ENCODE results near the gene UCP1. TPM values are rescaled to one million over a fixed set of nuclear protein-coding genes. Genes with fewer than 3 reads are reported as not detected.
A peak's percentile ranks its signal among the peaks of the same experiment; 100 is the strongest.

UCP1 gene
- total RNA-seq, 1 donor from 2014 or later = not detected

- peaks cover 15% of the 10 kb centered on the region for H3K36me3 Mint-ChIP-seq (ENCODE audit: unreplicated experiment)
- H3K9me3 Mint-ChIP-seq (ENCODE audit: unreplicated experiment) = no peaks in the 10 kb centered on the region
- H3K4me3 Mint-ChIP-seq (ENCODE audit: unreplicated experiment) = no peak overlapping the region
- no peak overlapping the region for H3K27ac Mint-ChIP-seq (ENCODE audit: unreplicated experiment)
- H3K4me1 Mint-ChIP-seq (ENCODE audit: unreplicated experiment) = no peaks in the 10 kb centered on the region
- H3K27me3 Mint-ChIP-seq (ENCODE audit: unreplicated experiment) = peaks cover 13% of the 10 kb centered on the region
- TF ChIP-seq, protein P1, sequence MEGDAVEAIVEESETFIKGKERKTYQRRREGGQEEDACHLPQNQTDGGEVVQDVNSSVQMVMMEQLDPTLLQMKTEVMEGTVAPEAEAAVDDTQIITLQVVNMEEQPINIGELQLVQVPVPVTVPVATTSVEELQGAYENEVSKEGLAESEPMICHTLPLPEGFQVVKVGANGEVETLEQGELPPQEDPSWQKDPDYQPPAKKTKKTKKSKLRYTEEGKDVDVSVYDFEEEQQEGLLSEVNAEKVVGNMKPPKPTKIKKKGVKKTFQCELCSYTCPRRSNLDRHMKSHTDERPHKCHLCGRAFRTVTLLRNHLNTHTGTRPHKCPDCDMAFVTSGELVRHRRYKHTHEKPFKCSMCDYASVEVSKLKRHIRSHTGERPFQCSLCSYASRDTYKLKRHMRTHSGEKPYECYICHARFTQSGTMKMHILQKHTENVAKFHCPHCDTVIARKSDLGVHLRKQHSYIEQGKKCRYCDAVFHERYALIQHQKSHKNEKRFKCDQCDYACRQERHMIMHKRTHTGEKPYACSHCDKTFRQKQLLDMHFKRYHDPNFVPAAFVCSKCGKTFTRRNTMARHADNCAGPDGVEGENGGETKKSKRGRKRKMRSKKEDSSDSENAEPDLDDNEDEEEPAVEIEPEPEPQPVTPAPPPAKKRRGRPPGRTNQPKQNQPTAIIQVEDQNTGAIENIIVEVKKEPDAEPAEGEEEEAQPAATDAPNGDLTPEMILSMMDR (IDR thresholded peaks at IDR 0.05) = no peak
- no peak for DNase-seq (ENCODE audit: extremely low spot score, unreplicated experiment)
Measured at GRCh38 chr4:140556372-140557085, 12.2 kb downstream of the UCP1 start.

- H3K27ac Mint-ChIP-seq (ENCODE audit: unreplicated experiment) = no peak overlapping the region
- H3K9me3 Mint-ChIP-seq (ENCODE audit: unreplicated experiment) = peaks cover 2% of the 10 kb centered on the region
- DNase-seq (ENCODE audit: extremely low spot score, unreplicated experiment) = no peak
- no peak overlapping the region for H3K4me3 Mint-ChIP-seq (ENCODE audit: unreplicated experiment)
- TF ChIP-seq, protein P1 (IDR thresholded peaks at IDR 0.05) = no peak
- H3K36me3 Mint-ChIP-seq (ENCODE audit: unreplicated experiment) = peaks cover 20% of the 10 kb centered on the region
- H3K4me1 Mint-ChIP-seq (ENCODE audit: unreplicated experiment) = no peaks in the 10 kb centered on the region
- H3K27me3 Mint-ChIP-seq (ENCODE audit: unreplicated experiment) = no peaks in the 10 kb centered on the region
Measured at GRCh38 chr4:140533951-140534480, 34.7 kb downstream of the UCP1 start.

- DNase-seq (ENCODE audit: extremely low spot score, unreplicated experiment) = no peak
- H3K9me3 Mint-ChIP-seq (ENCODE audit: unreplicated experiment) = peaks cover 2% of the 10 kb centered on the region
- H3K4me1 Mint-ChIP-seq (ENCODE audit: unreplicated experiment) = peaks cover 10% of the 10 kb centered on the region
Measured at GRCh38 chr4:140529434-140529833, 39.3 kb downstream of the UCP1 start.

GRCh38 chr4:140523857-140524742 is 44.7 kb downstream of the UCP1 start, which contains the start of gene ELMOD2:
TSS of gene ELMOD2 (plus strand) at chr4:140524168. CDS start at chr4:140525429, 1,261 bp downstream.
- Mint-ChIP-seq H3K27ac (ENCODE audit: unreplicated experiment) (peak within 1 kb of the TSS; percentile 84), H3K4me1 (ENCODE audit: unreplicated experiment) (peaks cover 12% of the 10 kb centered on the region), H3K4me3 (ENCODE audit: unreplicated experiment) (peak within 1 kb of the TSS; percentile 84), H3K27me3 (ENCODE audit: unreplicated experiment) (peaks cover 5% of the 10 kb centered on the region), H3K36me3 (ENCODE audit: unreplicated experiment) (peaks cover 18% of the 10 kb centered on the region), H3K9me3 (ENCODE audit: unreplicated experiment) (no peaks in the 10 kb centered on the region)
- DNase-seq (ENCODE audit: extremely low spot score, unreplicated experiment) = peak; percentile 98
- TF ChIP-seq, protein P1 (IDR thresholded peaks at IDR 0.05) = peak; percentile 98

More at GRCh38 chr4:140529434-140529833, 39.3 kb downstream of the UCP1 start:
- no peak overlapping the region for H3K4me3 Mint-ChIP-seq (ENCODE audit: unreplicated experiment)
- no peak overlapping the region for H3K27ac Mint-ChIP-seq (ENCODE audit: unreplicated experiment)
- no peaks in the 10 kb centered on the region for H3K27me3 Mint-ChIP-seq (ENCODE audit: unreplicated experiment)
- TF ChIP-seq, protein P1 (IDR thresholded peaks at IDR 0.05) = no peak
- H3K36me3 Mint-ChIP-seq (ENCODE audit: unreplicated experiment) = peaks cover 31% of the 10 kb centered on the region

All from osteocyte (in vitro differentiated cells).